Mesenchymal stem cell (in vitro differentiated cells and primary cell): Measurements from ENCODE around the gene SLC39A10.

Source experiments
- DNase-seq: peaks from one replicate; pipeline ENCODE4 v3.0.0-alpha.2; 2013
- H2AFZ ChIP-seq: one replicate; pipeline ENCODE4 v1.6.1; 2013; ENCODE audit warnings: low read depth, mild to moderate bottlenecking, control low read depth, inconsistent platforms, low read length, moderate library complexity
- H2AK5ac ChIP-seq: 2 replicates; pipeline ENCODE4 v1.6.1; 2013; ENCODE audit warnings: low read length, moderate library complexity, mild to moderate bottlenecking, inconsistent platforms; ENCODE audit not compliant: severe bottlenecking
- H2BK120ac ChIP-seq: one replicate; pipeline ENCODE4 v1.6.1; 2013; ENCODE audit warnings: low read depth, mild to moderate bottlenecking, inconsistent platforms, low read length, moderate library complexity
- H2BK12ac ChIP-seq, 2 experiments: one replicate each; pipeline ENCODE4 v1.6.1; 2013; ENCODE audit warnings: inconsistent platforms in 2 of 2, low read length in 2 of 2, mild to moderate bottlenecking in 2 of 2, moderate library complexity in 2 of 2, control low read depth in 1 of 2
- H2BK15ac ChIP-seq: one replicate; pipeline ENCODE4 v1.6.1; 2013; ENCODE audit warnings: mild to moderate bottlenecking, low read depth, inconsistent platforms; ENCODE audit not compliant: poor library complexity, severe bottlenecking
- H2BK5ac ChIP-seq: 2 replicates; pipeline ENCODE4 v1.6.1; 2013; ENCODE audit warnings: low read depth, mild to moderate bottlenecking, low read length, control low read depth, inconsistent platforms; ENCODE audit not compliant: poor library complexity, severe bottlenecking
- H3K14ac ChIP-seq, 2 experiments: one replicate each; pipeline ENCODE4 v1.6.1; 2013; ENCODE audit warnings: inconsistent platforms in 2 of 2, low read length in 2 of 2, control low read depth in 1 of 2, mild to moderate bottlenecking in 1 of 2, moderate library complexity in 1 of 2
- H3K18ac ChIP-seq, 2 experiments: one replicate each; pipeline ENCODE4 v1.6.1; 2013; ENCODE audit warnings: inconsistent platforms in 2 of 2, low read length in 2 of 2, control low read depth in 1 of 2, low read depth in 1 of 2, mild to moderate bottlenecking in 1 of 2
- H3K23ac ChIP-seq, 2 experiments: one replicate each; pipeline ENCODE4 v1.6.1; 2013; ENCODE audit warnings: inconsistent platforms in 2 of 2, low read length in 2 of 2, mild to moderate bottlenecking in 2 of 2, moderate library complexity in 2 of 2, control low read depth in 1 of 2
- H3K27ac ChIP-seq: 2 replicates; pipeline ENCODE4 v1.5.1; 2013; ENCODE audit warnings: mild to moderate bottlenecking, moderate library complexity, low read length, control low read depth, inconsistent platforms; ENCODE audit not compliant: poor library complexity, severe bottlenecking
- H3K27me3 ChIP-seq, 2 experiments: 2 replicates each; pipeline versions ENCODE4 v1.6.1 to v1.7.0; 2013; ENCODE audit warnings: low read length in 2 of 2, mild to moderate bottlenecking in 2 of 2, moderate library complexity in 2 of 2, control low read depth in 1 of 2, inconsistent platforms in 1 of 2; ENCODE audit not compliant: control insufficient read depth in 1 of 2, insufficient read depth in 1 of 2
- H3K36me3 ChIP-seq, 2 experiments: 2 replicates each; pipeline versions ENCODE4 v1.6.1 to v1.7.0; 2013; ENCODE audit warnings: low read length in 2 of 2, control low read depth in 1 of 2, inconsistent platforms in 1 of 2, low read depth in 1 of 2, mild to moderate bottlenecking in 1 of 2; ENCODE audit not compliant: insufficient read depth in 2 of 2, control insufficient read depth in 1 of 2
- H3K4ac ChIP-seq, 2 experiments: one replicate each; pipeline ENCODE4 v1.6.1; 2013; ENCODE audit warnings: inconsistent platforms in 2 of 2, low read length in 2 of 2, mild to moderate bottlenecking in 2 of 2, moderate library complexity in 2 of 2, control low read depth in 1 of 2, low read depth in 1 of 2
- H3K4me1 ChIP-seq: 2 replicates; pipeline ENCODE4 v1.6.1; 2013; ENCODE audit warnings: low read depth, low read length, control low read depth; ENCODE audit not compliant: control insufficient read depth, insufficient read depth
- H3K4me2 ChIP-seq: 2 replicates; pipeline ENCODE4 v1.6.1; 2013; ENCODE audit warnings: low read length, mild to moderate bottlenecking, inconsistent platforms; ENCODE audit not compliant: poor library complexity, severe bottlenecking
- H3K4me3 ChIP-seq, 2 experiments: 2 replicates each; pipeline versions ENCODE4 v1.5.1 to v1.7.0; 2013; ENCODE audit warnings: low read length in 2 of 2, mild to moderate bottlenecking in 2 of 2, control low read depth in 1 of 2, low read depth in 1 of 2; ENCODE audit not compliant: insufficient read depth in 1 of 2
- H3K79me1 ChIP-seq: replicated peaks from 2 replicates; pipeline ENCODE4 v1.6.1; 2013; ENCODE audit warnings: mild to moderate bottlenecking, control low read depth, low read length, inconsistent platforms; ENCODE audit not compliant: poor library complexity, severe bottlenecking
- H3K9ac ChIP-seq: 2 replicates; pipeline ENCODE4 v1.7.0; 2013; ENCODE audit warnings: mild to moderate bottlenecking, low read length, moderate library complexity
- H3K9me3 ChIP-seq: 2 replicates; pipeline ENCODE4 v1.7.0; 2013; ENCODE audit warnings: mild to moderate bottlenecking, low read length; ENCODE audit not compliant: control insufficient read depth
- H4K8ac ChIP-seq: one replicate; pipeline ENCODE4 v1.6.1; 2013; ENCODE audit warnings: inconsistent platforms, mild to moderate bottlenecking, low read length, moderate library complexity
- H4K91ac ChIP-seq: one replicate; pipeline ENCODE4 v1.6.1; 2013; ENCODE audit warnings: mild to moderate bottlenecking, low read length, inconsistent platforms
- WGBS: methylation state at CpG from one replicate; pipeline ENCODE4 v1.1.7; 2013; ENCODE audit warnings: mixed read lengths; 5-methylcytosine and 5-hydroxymethylcytosine counted together

Gene SLC39A10

DNA sequence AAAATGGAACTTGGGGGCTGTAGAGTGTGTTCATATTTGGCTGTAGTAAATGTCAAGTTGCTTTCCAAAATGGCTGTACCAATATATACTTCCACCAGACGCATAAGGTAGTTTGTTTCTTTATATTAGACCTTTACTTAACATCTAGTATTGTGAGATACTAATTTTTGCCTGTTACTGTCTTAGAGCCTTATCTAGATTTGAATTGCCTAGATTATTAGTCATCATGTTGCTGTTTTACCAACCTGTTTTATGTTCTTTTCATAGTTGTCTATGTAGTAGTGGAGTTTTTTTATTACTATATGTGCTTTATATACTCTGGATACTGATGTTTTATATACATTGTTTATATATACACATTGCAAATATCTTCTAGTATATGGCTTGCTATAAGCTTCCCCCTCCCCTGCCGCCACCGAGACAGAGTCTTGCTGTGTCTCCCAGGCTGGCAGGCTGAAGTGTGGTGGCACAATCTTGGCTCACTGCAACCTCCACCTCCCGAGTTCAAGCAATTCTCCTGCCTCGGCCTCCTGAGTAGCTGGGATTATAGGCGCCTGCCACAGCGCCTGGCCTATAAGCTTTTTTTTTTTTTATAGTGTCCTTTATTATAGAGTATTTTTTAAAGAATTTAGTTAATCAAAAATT is 18.9 kb downstream of the SLC39A10 start:
- H3K4me1 ChIP-seq, result peaks cover 2% of the 10 kb centered on the region
- H3K4me3 ChIP-seq, result no peak overlapping the region
- no peak overlapping the region for H2BK5ac ChIP-seq
- no peak overlapping the region for H2BK12ac ChIP-seq
- H3K18ac ChIP-seq, result no peak overlapping the region
- DNase-seq, result no peak
- no peak overlapping the region for H2BK120ac ChIP-seq
- no peaks in the 10 kb centered on the region for H3K27me3 ChIP-seq
- H3K4me2 ChIP-seq, result no peak overlapping the region
- peaks cover 3 to 9% of the 10 kb centered on the region in 2 experiments for H3K36me3 ChIP-seq
- H2AFZ ChIP-seq, result no peak overlapping the region
- no peak overlapping the region for H3K9ac ChIP-seq
- H3K27ac ChIP-seq, result no peak overlapping the region
- H2BK15ac ChIP-seq, result no peak overlapping the region
- H3K23ac ChIP-seq, result no peak overlapping the region
- H4K91ac ChIP-seq, result no peak overlapping the region
- H4K8ac ChIP-seq, result no peak overlapping the region
- peaks cover 28% of the 10 kb centered on the region for H3K79me1 ChIP-seq
- WGBS, result 98% methylated on average over 3 of the region's 7 CpGs
- H3K9me3 ChIP-seq, result no peaks in the 10 kb centered on the region
- H3K14ac ChIP-seq, result no peak overlapping the region
- H2AK5ac ChIP-seq, result no peak overlapping the region
- no peak overlapping the region for H3K4ac ChIP-seq

- no peak for DNase-seq
- H3K9ac ChIP-seq, result no peak overlapping the region
- H4K91ac ChIP-seq, result no peak overlapping the region
- 100% methylated on average over 1 of the region's 2 CpGs for WGBS
- peaks cover 22% of the 10 kb centered on the region for H3K79me1 ChIP-seq
- H4K8ac ChIP-seq, result no peak overlapping the region
- no peaks in the 10 kb centered on the region for H3K27me3 ChIP-seq
- H3K18ac ChIP-seq, result no peak overlapping the region
- no peak overlapping the region for H2BK120ac ChIP-seq
- no peak overlapping the region for H3K4me3 ChIP-seq
- H2BK12ac ChIP-seq, result no peak overlapping the region
- H3K4me1 ChIP-seq, result no peaks in the 10 kb centered on the region
- H3K9me3 ChIP-seq, result no peaks in the 10 kb centered on the region
- no peak overlapping the region for H3K4me2 ChIP-seq
- no peak overlapping the region for H2AK5ac ChIP-seq
- no peak overlapping the region for H3K23ac ChIP-seq
- no peak overlapping the region for H2BK15ac ChIP-seq
- H2BK5ac ChIP-seq, result no peak overlapping the region
- H3K27ac ChIP-seq, result no peak overlapping the region
- peaks cover 3 to 9% of the 10 kb centered on the region in 2 experiments for H3K36me3 ChIP-seq
- no peak overlapping the region for H2AFZ ChIP-seq
- H3K4ac ChIP-seq, result no peak overlapping the region
- no peak overlapping the region for H3K14ac ChIP-seq
Measured at GRCh38 chr2:195677290-195677689, 20.3 kb downstream of the SLC39A10 start.

- Histone ChIP-seq H3K27me3 (no peaks in the 10 kb centered on the region), H2BK5ac (no peak overlapping the region), H3K4me3 (no peak overlapping the region), H3K27ac (no peak overlapping the region), H2AFZ (no peak overlapping the region), H3K9ac (no peak overlapping the region), H2AK5ac (no peak overlapping the region), H3K79me1 (peaks cover 22% of the 10 kb centered on the region), H2BK12ac (no peak overlapping the region), H3K4me1 (no peaks in the 10 kb centered on the region), H3K23ac (no peak overlapping the region), H3K14ac (no peak overlapping the region), H2BK15ac (no peak overlapping the region), H3K4me2 (no peak overlapping the region), H3K18ac (peak overlapping the region in 1 of 2 experiments; percentile 62), H4K91ac (no peak overlapping the region), H3K36me3 (peaks cover 3 to 9% of the 10 kb centered on the region in 2 experiments), H4K8ac (no peak overlapping the region), H2BK120ac (no peak overlapping the region), H3K9me3 (no peaks in the 10 kb centered on the region), H3K4ac (no peak overlapping the region)
- no peak for DNase-seq
- WGBS, result 95% methylated on average over 1 of the region's 2 CpGs
Measured at GRCh38 chr2:195677884-195678283, 20.9 kb downstream of the SLC39A10 start.

- H3K4me2 ChIP-seq, result no peak overlapping the region
- H3K79me1 ChIP-seq, result peaks cover 15% of the 10 kb centered on the region
- no peak overlapping the region for H3K27ac ChIP-seq
- H2BK120ac ChIP-seq, result no peak overlapping the region
- no peak for DNase-seq
- no peaks in the 10 kb centered on the region for H3K27me3 ChIP-seq
- H3K4me3 ChIP-seq, result no peak overlapping the region
- no peak overlapping the region for H4K8ac ChIP-seq
- H3K14ac ChIP-seq, result no peak overlapping the region
- H3K9me3 ChIP-seq, result no peaks in the 10 kb centered on the region
- H3K18ac ChIP-seq, result no peak overlapping the region
- H2BK12ac ChIP-seq, result no peak overlapping the region
- no peak overlapping the region for H2BK5ac ChIP-seq
- no peak overlapping the region for H3K4ac ChIP-seq
- no peak overlapping the region for H3K23ac ChIP-seq
- no peak overlapping the region for H4K91ac ChIP-seq
- no peak overlapping the region for H2AFZ ChIP-seq
- H2BK15ac ChIP-seq, result no peak overlapping the region
- H3K36me3 ChIP-seq, result peaks cover 3 to 26% of the 10 kb centered on the region in 2 experiments
- H3K4me1 ChIP-seq, result no peaks in the 10 kb centered on the region
- no peak overlapping the region for H2AK5ac ChIP-seq
- no peak overlapping the region for H3K9ac ChIP-seq
- WGBS, result no CpG with 5 or more reads among the region's 1 CpG
Measured at GRCh38 chr2:195682077-195682476, 25.1 kb downstream of the SLC39A10 start.
